ENCODE data around the gene GPR146. TPM values are rescaled to one million over a fixed set of nuclear protein-coding genes. Genes with fewer than 3 reads are reported as not detected.

GPR146 gene
- total RNA-seq, 2 experiments from 2014 or later: 0.40 to 2.1 TPM

DNA sequence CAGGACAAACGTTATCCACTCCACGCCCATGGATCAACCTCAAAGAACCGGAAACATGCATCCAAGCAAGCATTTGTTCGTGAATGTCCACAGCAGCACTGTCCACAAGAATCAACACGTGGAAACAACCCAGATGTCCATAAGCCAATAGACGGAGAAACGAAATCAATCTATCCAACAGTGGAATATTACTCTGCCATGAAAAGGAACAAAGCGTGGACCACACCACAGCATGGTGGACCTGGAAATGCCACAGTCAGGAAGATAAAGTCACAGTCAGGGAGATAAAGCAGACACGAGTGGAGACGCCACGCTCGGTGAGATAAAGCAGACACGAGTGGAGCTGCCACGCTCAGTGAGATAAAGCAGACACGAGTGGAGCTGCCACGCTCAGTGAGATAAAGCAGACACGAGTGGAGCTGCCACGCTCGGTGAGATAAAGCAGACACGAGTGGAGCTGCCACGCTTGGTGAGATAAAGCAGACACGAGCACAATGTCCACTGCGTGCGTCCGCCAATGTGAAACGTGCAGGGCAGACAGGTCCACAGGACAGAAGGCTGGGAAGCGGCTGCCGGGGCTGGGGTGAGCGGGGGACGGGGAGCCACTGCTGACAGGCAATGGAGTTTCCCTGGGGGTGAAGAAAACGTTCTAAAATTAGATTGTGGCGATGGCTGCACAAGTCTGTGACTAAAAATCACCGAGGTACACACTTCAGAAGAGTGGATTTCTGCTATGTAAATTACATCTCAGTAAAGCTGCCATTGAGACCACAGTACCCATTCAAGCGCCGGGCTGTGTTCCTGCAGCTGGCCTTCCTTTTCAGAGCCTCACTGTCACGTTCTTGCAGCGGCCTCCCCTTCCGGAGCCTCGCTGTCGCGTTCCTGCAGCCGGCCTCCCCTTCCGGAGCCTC, 54.2 kb downstream of the GPR146 start:
- CTCF ChIA-PET: interaction anchor here (1.5 kb wide), 2 partner anchors 11 to 105 kb away, joined by 3 to 4 read pairs; partner anchors contain the start of gene GPER1
- DNase-seq: no peak
- H3K36me3 Mint-ChIP-seq: peaks cover 1% of the 10 kb centered on the region
- ATAC-seq: no peak
- H3K4me1 Mint-ChIP-seq: peaks cover 14% of the 10 kb centered on the region
- H3K9me3 Mint-ChIP-seq (ENCODE audit: low read depth): peaks cover 3% of the 10 kb centered on the region
- H3K27me3 Mint-ChIP-seq: no peaks in the 10 kb centered on the region
- H3K27ac Mint-ChIP-seq: no peak overlapping the region
- H3K4me3 Mint-ChIP-seq: no peak overlapping the region

GRCh38 chr7:1099154-1099542, 54.8 kb downstream of the GPR146 start:
- no peaks in the 10 kb centered on the region for H3K27me3 Mint-ChIP-seq
- CTCF ChIA-PET: interaction anchor here (0.9 to 1.5 kb wide), 4 partner anchors 8 to 106 kb away, joined by 3 to 4 read pairs (median 3); partner anchors contain the start of gene GPER1
- peaks cover 21% of the 10 kb centered on the region for H3K4me1 Mint-ChIP-seq
- peaks cover 3% of the 10 kb centered on the region for H3K9me3 Mint-ChIP-seq (ENCODE audit: low read depth)
- H3K36me3 Mint-ChIP-seq: peaks cover 1% of the 10 kb centered on the region
- ATAC-seq (no peak), DNase-seq (no peak)
- no peak overlapping the region for H3K27ac Mint-ChIP-seq
- no peak overlapping the region for H3K4me3 Mint-ChIP-seq

DNA sequence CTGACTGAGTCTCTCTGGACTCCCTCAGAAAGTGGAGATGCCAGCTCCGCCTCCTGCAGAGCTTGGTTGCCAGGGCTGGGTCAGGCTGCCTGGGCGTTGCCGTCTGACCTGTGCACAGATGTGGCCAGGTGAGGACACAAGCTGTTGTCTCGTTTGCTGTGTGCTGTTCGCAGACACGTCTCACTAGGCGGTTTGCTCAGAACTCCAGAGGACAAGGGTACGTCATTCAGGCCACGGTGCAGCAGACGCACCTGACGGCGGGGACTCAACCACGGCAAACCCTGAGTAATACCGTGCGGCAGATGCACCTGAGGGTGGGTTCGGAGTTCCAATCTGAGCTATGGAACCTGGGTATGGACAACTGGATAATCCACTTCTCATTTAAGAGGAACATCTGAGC, 55.3 kb downstream of the GPR146 start:
- Mint-ChIP-seq H3K4me3 (no peak overlapping the region), H3K9me3 (ENCODE audit: low read depth) (peaks cover 3% of the 10 kb centered on the region), H3K36me3 (peaks cover 1% of the 10 kb centered on the region), H3K4me1 (peaks cover 23% of the 10 kb centered on the region), H3K27me3 (no peaks in the 10 kb centered on the region), H3K27ac (no peak overlapping the region)
- ATAC-seq: no peak
- CTCF ChIA-PET: interaction anchor here (0.9 to 1.5 kb wide), 4 partner anchors 9 to 107 kb away, joined by 3 to 4 read pairs (median 3); partner anchors contain the start of gene GPER1
- DNase-seq: no peak

DNA sequence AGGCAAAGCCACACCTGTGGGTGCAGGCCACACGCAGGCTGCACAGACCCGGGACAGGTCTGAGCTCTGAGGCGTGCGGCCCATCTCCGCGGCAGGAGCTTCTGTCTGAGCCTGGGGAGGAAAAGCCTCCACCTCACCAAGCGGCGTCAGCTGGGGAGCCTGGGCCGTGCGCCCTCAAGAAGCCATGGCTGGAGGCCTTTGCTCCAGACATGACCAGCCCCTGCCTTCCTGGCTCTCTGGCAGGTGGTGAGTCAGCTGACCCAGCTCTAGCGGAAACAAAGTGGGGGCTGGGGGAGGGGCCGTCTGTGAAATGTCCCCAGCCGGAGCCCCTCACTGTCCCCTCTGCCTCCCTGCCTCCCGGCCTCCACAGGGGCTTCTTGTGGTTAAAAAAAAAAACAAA, 56.0 kb downstream of the GPR146 start:
- no peak for ATAC-seq
- H3K9me3 Mint-ChIP-seq (ENCODE audit: low read depth): peaks cover 3% of the 10 kb centered on the region
- no peak for DNase-seq
- H3K4me3 Mint-ChIP-seq: no peak overlapping the region
- H3K36me3 Mint-ChIP-seq: peaks cover 1% of the 10 kb centered on the region
- no peaks in the 10 kb centered on the region for H3K27me3 Mint-ChIP-seq
- peaks cover 28% of the 10 kb centered on the region for H3K4me1 Mint-ChIP-seq
- H3K27ac Mint-ChIP-seq: no peak overlapping the region
- CTCF ChIA-PET: interaction anchor here (1.5 kb wide), 1 partner anchor 13 kb away, joined by 4 read pairs; the partner anchor contains the start of gene GPER1

DNA sequence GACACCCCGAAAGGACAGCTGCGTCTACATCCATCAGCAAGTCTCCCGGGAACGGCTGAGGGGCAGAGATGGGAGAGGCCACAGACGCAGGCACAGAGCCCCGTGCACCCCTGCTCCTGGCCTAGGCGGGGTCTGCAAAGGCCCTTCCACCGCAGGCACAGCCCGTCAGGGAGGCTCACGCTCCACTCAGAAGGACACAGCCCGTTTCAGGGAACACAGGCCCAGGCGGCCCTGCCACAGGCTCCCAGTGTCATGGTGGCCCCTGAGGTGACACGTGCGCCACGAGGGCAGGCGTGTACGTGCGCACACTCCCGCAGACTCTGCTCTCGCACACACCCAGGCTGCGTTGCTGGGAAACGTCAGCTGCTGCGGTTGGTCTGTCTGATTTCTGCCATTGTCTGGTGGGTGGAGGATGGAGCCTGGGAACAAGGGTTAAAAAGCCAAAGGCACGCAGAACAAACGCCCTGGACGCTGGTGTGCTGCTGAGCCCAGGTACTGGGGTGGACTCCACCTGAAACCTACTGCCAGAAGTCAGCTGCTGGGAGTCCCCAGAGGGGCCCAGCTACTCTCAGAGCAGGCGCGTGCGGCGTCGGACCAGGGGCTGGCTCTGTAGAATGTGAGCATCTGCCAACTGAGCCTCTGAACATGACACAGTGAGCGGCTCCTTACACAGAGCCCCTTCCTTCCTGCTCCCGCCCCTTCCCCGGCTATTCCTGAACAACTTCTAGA, 56.7 kb downstream of the GPR146 start:
- CTCF ChIA-PET: interaction anchor here (1.9 kb wide), 1 partner anchor 75 kb away, joined by 12 read pairs; no protein-coding TSS in a partner anchor
- ATAC-seq: no peak
- DNase-seq: no peak
- Mint-ChIP-seq H3K4me1 (peaks cover 28% of the 10 kb centered on the region), H3K27me3 (no peaks in the 10 kb centered on the region), H3K4me3 (no peak overlapping the region), H3K36me3 (peaks cover 1% of the 10 kb centered on the region), H3K9me3 (ENCODE audit: low read depth) (peaks cover 3% of the 10 kb centered on the region), H3K27ac (no peak overlapping the region)

DNA sequence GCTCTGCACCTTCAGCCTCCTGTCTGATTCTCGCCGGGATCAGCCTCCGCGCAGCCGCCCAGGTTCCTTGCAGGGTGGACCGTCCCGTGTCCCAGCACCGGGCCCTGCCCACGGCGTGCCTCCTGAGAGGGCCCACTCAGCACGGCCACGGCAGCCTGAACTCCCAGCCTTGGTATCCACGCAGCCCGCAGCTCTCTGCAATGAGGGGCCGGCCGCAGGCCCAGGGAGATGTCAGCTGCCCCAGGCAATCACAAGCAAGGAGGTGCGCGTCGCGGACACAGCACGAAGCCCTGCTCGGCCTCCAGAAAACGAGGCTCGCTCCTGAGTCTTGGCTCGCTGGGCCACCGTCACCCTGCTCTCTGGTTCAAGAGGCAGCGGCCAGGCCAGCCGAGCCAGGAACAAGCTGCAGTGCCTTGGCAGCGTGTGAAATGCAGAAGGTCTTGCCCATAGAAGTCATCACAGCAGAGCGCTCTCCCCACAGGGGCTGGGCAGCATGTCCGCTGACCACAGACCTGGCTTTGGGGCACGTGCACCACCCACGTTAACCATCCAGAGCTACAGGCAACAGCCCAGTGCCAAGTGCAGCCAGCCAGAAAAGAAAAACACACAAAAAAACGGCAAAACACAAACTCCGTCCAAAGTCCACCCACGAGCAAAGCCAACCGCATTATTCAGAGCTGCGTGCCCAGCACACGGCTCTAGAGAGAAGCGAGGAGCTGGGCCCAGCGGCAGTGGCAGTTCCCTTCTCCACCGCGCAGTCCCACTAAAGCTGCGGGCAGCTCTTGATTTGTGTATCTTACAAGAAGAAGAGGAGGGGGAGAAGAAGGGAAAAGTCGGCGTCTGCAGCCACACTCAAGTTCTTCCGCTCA, 57.5 kb downstream of the GPR146 start:
- H3K9me3 Mint-ChIP-seq (ENCODE audit: low read depth): peaks cover 3% of the 10 kb centered on the region
- no peak overlapping the region for H3K4me3 Mint-ChIP-seq
- H3K4me1 Mint-ChIP-seq: peaks cover 28% of the 10 kb centered on the region
- ATAC-seq (no peak), DNase-seq (no peak)
- CTCF ChIA-PET: interaction anchor here (0.9 to 4.5 kb wide), 7 partner anchors 11 to 109 kb away, joined by 3 to 29 read pairs (median 12); a partner anchor contains a TSS
- no peaks in the 10 kb centered on the region for H3K27me3 Mint-ChIP-seq
- H3K36me3 Mint-ChIP-seq: peaks cover 1% of the 10 kb centered on the region
- H3K27ac Mint-ChIP-seq: no peak overlapping the region

- CTCF ChIA-PET: interaction anchor here (0.9 to 4.5 kb wide), 9 partner anchors 9 to 110 kb away, joined by 3 to 29 read pairs (median 12); partner anchors contain the start of gene GPER1
- Mint-ChIP-seq H3K9me3 (ENCODE audit: low read depth) (peaks cover 1% of the 10 kb centered on the region), H3K27me3 (no peaks in the 10 kb centered on the region), H3K4me3 (peak overlapping the region; percentile 60), H3K27ac (peak overlapping the region; percentile 83), H3K36me3 (no peaks in the 10 kb centered on the region), H3K4me1 (peaks cover 28% of the 10 kb centered on the region)
- ATAC-seq (peak; percentile 79), DNase-seq (peak; percentile 67)
These were observed 58.9 kb downstream of the GPR146 start for GRCh38 chr7:1103009-1103788.

DNA sequence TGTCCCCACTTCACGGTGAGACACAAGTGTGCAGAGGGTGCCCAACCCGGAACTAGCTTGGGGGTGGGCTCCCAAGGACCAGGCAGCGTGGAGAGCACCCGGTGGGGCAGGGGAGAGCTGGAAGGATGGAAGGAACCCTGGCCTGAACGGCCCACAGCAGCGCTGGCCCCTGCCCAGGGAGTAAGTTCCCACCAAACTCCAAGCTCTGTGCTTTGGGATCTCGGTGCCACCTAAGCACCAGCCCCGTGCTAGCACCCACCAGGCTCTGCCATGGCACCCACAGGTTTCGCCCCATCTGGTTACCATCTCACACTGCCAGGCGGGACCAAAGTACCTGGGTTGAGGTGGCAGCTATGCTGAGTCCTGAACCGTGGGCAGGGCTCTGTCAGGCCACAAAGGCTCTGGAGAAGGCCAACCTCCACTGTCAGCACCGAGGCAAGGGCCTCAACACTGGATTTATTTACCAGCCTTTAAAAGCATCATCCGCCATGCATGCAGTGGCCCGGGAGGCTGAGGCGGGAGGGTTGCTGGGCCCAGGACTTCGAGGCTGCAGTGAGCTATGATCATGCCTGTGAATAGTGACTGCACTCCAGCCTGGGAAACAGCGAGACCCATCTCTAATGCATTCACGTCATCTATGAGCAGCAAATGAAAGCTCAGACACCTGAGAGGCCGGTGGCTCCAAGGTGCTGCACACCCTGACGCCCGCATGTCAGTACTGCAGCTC, 59.6 kb downstream of the GPR146 start:
- peaks cover 28% of the 10 kb centered on the region for H3K4me1 Mint-ChIP-seq
- ATAC-seq: no peak

DNA sequence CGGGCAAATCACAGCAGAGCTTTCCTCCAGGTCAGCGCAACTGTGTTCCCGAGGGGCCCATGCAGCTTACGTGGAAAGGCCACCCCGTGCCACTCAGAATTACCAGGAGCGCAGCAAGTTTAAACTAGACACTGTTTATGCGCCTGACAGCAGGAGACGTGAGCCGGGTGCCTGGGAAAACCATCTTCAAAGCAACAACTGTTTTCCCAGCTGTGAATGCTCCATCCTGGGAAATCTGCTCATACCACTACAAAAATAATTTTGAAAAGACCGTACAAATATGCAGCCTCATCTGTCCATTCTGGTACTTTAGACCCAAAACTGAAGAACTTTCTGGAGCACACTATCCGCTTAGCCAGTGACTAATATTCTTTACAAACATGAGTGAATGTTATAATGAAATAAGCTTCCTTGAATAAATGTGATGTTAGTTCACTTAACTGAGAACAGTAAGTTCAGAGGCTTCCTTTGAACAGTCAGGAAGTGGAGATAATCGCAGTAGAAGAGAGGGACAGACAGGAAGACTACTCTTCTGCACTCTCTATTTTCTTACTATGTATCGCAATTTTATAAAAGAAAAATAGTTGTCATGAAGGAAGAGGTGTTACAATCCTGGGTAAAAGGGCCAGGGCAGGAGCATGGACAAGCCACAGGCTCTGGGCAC, 60.3 kb downstream of the GPR146 start:
- peaks cover 28% of the 10 kb centered on the region for H3K4me1 Mint-ChIP-seq
- H3K36me3 Mint-ChIP-seq: no peaks in the 10 kb centered on the region
- no peak overlapping the region for H3K4me3 Mint-ChIP-seq
- no peaks in the 10 kb centered on the region for H3K27me3 Mint-ChIP-seq
- H3K9me3 Mint-ChIP-seq (ENCODE audit: low read depth): no peaks in the 10 kb centered on the region
- DNase-seq (no peak), ATAC-seq (no peak)
- CTCF ChIA-PET: interaction anchor here (2.6 to 4.5 kb wide), 5 partner anchors 17 to 111 kb away, joined by 12 to 29 read pairs (median 19); partner anchors contain the start of gene GPER1
- H3K27ac Mint-ChIP-seq: no peak overlapping the region

More for the DNA sequence above, 59.6 kb downstream of the GPR146 start:
- Mint-ChIP-seq H3K9me3 (ENCODE audit: low read depth) (no peaks in the 10 kb centered on the region), H3K27me3 (no peaks in the 10 kb centered on the region), H3K36me3 (no peaks in the 10 kb centered on the region), H3K27ac (peak overlapping the region; percentile 83), H3K4me3 (peak overlapping the region; percentile 60)
- DNase-seq: no peak
- CTCF ChIA-PET: interaction anchor here (1.3 to 4.5 kb wide), 7 partner anchors 17 to 111 kb away, joined by 4 to 29 read pairs (median 17); partner anchors contain the start of gene GPER1

- Mint-ChIP-seq H3K9me3 (ENCODE audit: low read depth) (no peaks in the 10 kb centered on the region), H3K27ac (peak overlapping the region; percentile 8), H3K36me3 (no peaks in the 10 kb centered on the region), H3K27me3 (no peaks in the 10 kb centered on the region), H3K4me3 (no peak overlapping the region), H3K4me1 (peaks cover 28% of the 10 kb centered on the region)
- no peak for ATAC-seq
- CTCF ChIA-PET: interaction anchor here (2.6 to 4.5 kb wide), 4 partner anchors 18 to 112 kb away, joined by 17 to 29 read pairs (median 20); partner anchors contain the start of gene GPER1
- no peak for DNase-seq
These were observed 60.8 kb downstream of the GPR146 start for GRCh38 chr7:1105189-1105588.
